Fibroblast of the aortic adventitia (primary cell): Measurements from ENCODE around the gene OLIG1. TPM values are rescaled to one million over a fixed set of nuclear protein-coding genes. Genes with fewer than 3 reads are reported as not detected.

Experiments
- DNase-seq: peaks from one replicate; pipeline ENCODE4 v3.0.0-alpha.2; 2010; ENCODE audit warnings: low read depth
- H3K4me3 ChIP-seq: 2 replicates; pipeline ENCODE4 v1.5.1; 2011; ENCODE audit warnings: low read depth, mild to moderate bottlenecking, control low read depth, low read length, moderate library complexity
- total RNA-seq: library from RNA; depleted of rRNA; stranded (reverse); fragments of >200 nt; gene quantifications from 2 replicates; pipeline ENCODE4 v1.2.3, GENCODE V29; 2012; ENCODE audit warnings: low replicate concordance
- TF ChIP-seq, protein P1 (sequence below): IDR thresholded peaks from 2 replicates; pipeline ENCODE4 v1.5.1; 2011; ENCODE audit warnings: mild to moderate bottlenecking, low read length, control low read depth, inconsistent platforms; ENCODE audit not compliant: insufficient read depth

OLIG1 gene
- total RNA-seq, 1 donor, result not detected

DNA sequence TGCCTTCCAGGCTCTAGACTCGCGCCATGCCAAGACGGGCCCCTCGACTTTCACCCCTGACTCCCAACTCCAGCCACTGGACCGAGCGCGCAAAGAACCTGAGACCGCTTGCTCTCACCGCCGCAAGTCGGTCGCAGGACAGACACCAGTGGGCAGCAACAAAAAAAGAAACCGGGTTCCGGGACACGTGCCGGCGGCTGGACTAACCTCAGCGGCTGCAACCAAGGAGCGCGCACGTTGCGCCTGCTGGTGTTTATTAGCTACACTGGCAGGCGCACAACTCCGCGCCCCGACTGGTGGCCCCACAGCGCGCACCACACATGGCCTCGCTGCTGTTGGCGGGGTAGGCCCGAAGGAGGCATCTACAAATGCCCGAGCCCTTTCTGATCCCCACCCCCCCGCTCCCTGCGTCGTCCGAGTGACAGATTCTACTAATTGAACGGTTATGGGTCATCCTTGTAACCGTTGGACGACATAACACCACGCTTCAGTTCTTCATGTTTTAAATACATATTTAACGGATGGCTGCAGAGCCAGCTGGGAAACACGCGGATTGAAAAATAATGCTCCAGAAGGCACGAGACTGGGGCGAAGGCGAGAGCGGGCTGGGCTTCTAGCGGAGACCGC is 46.3 kb upstream of the OLIG1 start:
- H3K4me3 ChIP-seq, result no peak overlapping the region
- DNase-seq, result peak; percentile 8
- TF ChIP-seq, protein P1, sequence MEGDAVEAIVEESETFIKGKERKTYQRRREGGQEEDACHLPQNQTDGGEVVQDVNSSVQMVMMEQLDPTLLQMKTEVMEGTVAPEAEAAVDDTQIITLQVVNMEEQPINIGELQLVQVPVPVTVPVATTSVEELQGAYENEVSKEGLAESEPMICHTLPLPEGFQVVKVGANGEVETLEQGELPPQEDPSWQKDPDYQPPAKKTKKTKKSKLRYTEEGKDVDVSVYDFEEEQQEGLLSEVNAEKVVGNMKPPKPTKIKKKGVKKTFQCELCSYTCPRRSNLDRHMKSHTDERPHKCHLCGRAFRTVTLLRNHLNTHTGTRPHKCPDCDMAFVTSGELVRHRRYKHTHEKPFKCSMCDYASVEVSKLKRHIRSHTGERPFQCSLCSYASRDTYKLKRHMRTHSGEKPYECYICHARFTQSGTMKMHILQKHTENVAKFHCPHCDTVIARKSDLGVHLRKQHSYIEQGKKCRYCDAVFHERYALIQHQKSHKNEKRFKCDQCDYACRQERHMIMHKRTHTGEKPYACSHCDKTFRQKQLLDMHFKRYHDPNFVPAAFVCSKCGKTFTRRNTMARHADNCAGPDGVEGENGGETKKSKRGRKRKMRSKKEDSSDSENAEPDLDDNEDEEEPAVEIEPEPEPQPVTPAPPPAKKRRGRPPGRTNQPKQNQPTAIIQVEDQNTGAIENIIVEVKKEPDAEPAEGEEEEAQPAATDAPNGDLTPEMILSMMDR, result no peak

DNA sequence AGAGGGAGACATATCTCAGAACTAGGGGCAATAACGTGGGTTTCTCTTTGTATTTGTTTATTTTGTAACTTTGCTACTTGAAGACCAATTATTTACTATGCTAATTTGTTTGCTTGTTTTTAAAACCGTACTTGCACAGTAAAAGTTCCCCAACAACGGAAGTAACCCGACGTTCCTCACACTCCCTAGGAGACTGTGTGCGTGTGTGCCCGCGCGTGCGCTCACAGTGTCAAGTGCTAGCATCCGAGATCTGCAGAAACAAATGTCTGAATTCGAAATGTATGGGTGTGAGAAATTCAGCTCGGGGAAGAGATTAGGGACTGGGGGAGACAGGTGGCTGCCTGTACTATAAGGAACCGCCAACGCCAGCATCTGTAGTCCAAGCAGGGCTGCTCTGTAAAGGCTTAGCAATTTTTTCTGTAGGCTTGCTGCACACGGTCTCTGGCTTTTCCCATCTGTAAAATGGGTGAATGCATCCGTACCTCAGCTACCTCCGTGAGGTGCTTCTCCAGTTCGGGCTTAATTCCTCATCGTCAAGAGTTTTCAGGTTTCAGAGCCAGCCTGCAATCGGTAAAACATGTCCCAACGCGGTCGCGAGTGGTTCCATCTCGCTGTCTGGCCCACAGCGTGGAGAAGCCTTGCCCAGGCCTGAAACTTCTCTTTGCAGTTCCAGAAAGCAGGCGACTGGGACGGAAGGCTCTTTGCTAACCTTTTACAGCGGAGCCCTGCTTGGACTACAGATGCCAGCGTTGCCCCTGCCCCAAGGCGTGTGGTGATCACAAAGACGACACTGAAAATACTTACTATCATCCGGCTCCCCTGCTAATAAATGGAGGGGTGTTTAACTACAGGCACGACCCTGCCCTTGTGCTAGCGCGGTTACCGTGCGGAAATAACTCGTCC is 45.5 kb upstream of the OLIG1 start:
- H3K4me3 ChIP-seq, result no peak overlapping the region
- TF ChIP-seq, protein P1, result no peak
- DNase-seq, result no peak

DNA sequence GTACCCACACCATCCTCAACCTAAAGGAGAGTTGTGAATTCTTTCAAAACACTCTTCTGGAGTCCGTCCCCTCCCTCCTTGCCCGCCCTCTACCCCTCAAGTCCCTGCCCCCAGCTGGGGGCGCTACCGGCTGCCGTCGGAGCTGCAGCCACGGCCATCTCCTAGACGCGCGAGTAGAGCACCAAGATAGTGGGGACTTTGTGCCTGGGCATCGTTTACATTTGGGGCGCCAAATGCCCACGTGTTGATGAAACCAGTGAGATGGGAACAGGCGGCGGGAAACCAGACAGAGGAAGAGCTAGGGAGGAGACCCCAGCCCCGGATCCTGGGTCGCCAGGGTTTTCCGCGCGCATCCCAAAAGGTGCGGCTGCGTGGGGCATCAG is 44.8 kb upstream of the OLIG1 start:
- H3K4me3 ChIP-seq, result no peak overlapping the region
- no peak for DNase-seq
- TF ChIP-seq, protein P1, result no peak

DNA sequence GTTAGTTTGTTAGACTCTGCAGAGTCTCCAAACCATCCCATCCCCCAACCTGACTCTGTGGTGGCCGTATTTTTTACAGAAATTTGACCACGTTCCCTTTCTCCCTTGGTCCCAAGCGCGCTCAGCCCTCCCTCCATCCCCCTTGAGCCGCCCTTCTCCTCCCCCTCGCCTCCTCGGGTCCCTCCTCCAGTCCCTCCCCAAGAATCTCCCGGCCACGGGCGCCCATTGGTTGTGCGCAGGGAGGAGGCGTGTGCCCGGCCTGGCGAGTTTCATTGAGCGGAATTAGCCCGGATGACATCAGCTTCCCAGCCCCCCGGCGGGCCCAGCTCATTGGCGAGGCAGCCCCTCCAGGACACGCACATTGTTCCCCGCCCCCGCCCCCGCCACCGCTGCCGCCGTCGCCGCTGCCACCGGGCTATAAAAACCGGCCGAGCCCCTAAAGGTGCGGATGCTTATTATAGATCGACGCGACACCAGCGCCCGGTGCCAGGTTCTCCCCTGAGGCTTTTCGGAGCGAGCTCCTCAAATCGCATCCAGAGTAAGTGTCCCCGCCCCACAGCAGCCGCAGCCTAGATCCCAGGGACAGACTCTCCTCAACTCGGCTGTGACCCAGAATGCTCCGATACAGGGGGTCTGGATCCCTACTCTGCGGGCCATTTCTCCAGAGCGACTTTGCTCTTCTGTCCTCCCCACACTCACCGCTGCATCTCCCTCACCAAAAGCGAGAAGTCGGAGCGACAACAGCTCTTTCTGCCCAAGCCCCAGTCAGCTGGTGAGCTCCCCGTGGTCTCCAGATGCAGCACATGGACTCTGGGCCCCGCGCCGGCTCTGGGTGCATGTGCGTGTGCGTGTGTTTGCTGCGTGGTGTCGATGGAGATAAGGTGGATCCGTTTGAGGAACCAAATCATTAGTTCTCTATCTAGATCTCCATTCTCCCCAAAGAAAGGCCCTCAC is 44.2 kb upstream of the OLIG1 start, which contains the start of gene OLIG2:
Gene OLIG2 (plus strand): TSS at position 447 of the 954 bp plus-strand sequence. CDS start 928 bp downstream, outside the sequence.
- TF ChIP-seq, protein P1, result no peak
- no peak within 1 kb of the TSS for H3K4me3 ChIP-seq
- DNase-seq, result no peak

DNA sequence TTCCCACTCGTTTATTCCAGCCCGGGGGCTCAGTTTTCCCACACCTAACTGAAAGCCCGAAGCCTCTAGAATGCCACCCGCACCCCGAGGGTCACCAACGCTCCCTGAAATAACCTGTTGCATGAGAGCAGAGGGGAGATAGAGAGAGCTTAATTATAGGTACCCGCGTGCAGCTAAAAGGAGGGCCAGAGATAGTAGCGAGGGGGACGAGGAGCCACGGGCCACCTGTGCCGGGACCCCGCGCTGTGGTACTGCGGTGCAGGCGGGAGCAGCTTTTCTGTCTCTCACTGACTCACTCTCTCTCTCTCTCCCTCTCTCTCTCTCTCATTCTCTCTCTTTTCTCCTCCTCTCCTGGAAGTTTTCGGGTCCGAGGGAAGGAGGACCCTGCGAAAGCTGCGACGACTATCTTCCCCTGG is 43.5 kb upstream of the OLIG1 start:
- TF ChIP-seq, protein P1, result no peak
- no peak overlapping the region for H3K4me3 ChIP-seq
- DNase-seq, result no peak

DNA sequence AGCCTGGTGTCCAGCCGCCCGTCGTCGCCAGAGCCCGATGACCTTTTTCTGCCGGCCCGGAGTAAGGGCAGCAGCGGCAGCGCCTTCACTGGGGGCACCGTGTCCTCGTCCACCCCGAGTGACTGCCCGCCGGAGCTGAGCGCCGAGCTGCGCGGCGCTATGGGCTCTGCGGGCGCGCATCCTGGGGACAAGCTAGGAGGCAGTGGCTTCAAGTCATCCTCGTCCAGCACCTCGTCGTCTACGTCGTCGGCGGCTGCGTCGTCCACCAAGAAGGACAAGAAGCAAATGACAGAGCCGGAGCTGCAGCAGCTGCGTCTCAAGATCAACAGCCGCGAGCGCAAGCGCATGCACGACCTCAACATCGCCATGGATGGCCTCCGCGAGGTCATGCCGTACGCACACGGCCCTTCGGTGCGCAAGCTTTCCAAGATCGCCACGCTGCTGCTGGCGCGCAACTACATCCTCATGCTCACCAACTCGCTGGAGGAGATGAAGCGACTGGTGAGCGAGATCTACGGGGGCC is 43.0 kb upstream of the OLIG1 start:
- H3K4me3 ChIP-seq, result no peak overlapping the region
- TF ChIP-seq, protein P1, result no peak
- peak; percentile 8 for DNase-seq
